GM12878 (cell line): ENCODE data around the gene NONO. TPM values are rescaled to one million over a fixed set of nuclear protein-coding genes. Genes with fewer than 3 reads are reported as not detected.
A peak's percentile ranks its signal among the peaks of the same experiment; 100 is the strongest.

Experiments
- CEBPB ChIP-seq, 2 experiments: fragments of 150-350 bp in 1 of 2; IDR thresholded peaks; 2 replicates each; pipeline ENCODE4 v1.6.1; 2012 to 2014; ENCODE audit warnings: low read depth in 2 of 2, low read length in 2 of 2, borderline replicate concordance in 1 of 2, inconsistent platforms in 1 of 2
- ESRRA ChIP-seq: IDR thresholded peaks from 2 replicates; pipeline ENCODE4 v1.6.1; 2012; ENCODE audit warnings: mild to moderate bottlenecking, low read length, improper control_type of control experiment
- GABPA ChIP-seq: IDR thresholded peaks from 2 replicates; pipeline ENCODE4 v1.6.1; 2014; ENCODE audit warnings: antibody characterized with exemption, low read depth, mild to moderate bottlenecking, inconsistent platforms
- HDAC2 ChIP-seq: fragments of 200-600 bp; sonication (generic); IDR thresholded peaks from 2 replicates; pipeline ENCODE4 v1.6.1; 2017
- JUND ChIP-seq: IDR thresholded peaks from 2 replicates; pipeline ENCODE4 v1.6.1; 2012; ENCODE audit warnings: low read depth, mild to moderate bottlenecking, low read length, improper control_type of control experiment, moderate library complexity
- KDM1A ChIP-seq: fragments of 200-600 bp; sonication (generic); IDR thresholded peaks from 2 replicates; pipeline ENCODE4 v1.6.1; 2016; ENCODE audit warnings: borderline replicate concordance
- PAX8 ChIP-seq: fragments of 450-650 bp; IDR thresholded peaks from 2 replicates; pipeline ENCODE4 v1.6.1; 2017; ENCODE audit warnings: mild to moderate bottlenecking, moderate library complexity
- RELA ChIP-seq: fragments of 450-650 bp; IDR thresholded peaks from 2 replicates; pipeline ENCODE4 v1.8.0; 2014; ENCODE audit warnings: borderline replicate concordance; ENCODE audit not compliant: partially characterized antibody
- SMARCA5 ChIP-seq: fragments of 450-650 bp; IDR thresholded peaks from 2 replicates; pipeline ENCODE4 v1.6.1; 2017; ENCODE audit warnings: mild to moderate bottlenecking
- SPI1 ChIP-seq: IDR thresholded peaks from 2 replicates; pipeline ENCODE4 v1.6.1; 2011; ENCODE audit warnings: low read depth, mild to moderate bottlenecking, low read length, moderate library complexity, borderline replicate concordance; ENCODE audit not compliant: insufficient read depth
- TAF1 ChIP-seq: IDR thresholded peaks from 2 replicates; pipeline ENCODE4 v1.6.1; 2011; ENCODE audit warnings: mild to moderate bottlenecking, low read depth, low read length, borderline replicate concordance
- WRNIP1 ChIP-seq: IDR thresholded peaks from 2 replicates; pipeline ENCODE4 v1.6.1; 2011; ENCODE audit warnings: low read depth, low read length, improper control_type of control experiment, borderline replicate concordance
- ZZZ3 ChIP-seq: IDR thresholded peaks from 2 replicates; pipeline ENCODE4 v1.6.1; 2011; ENCODE audit warnings: low read depth; ENCODE audit not compliant: control insufficient read depth, insufficient read length
- polyA plus RNA-seq, 11 experiments: library from polyadenylated mRNA; depleted of rRNA in 4 of 11; unstranded in 6 of 11; stranded (reverse) in 5 of 11; fragments of >200 nt; fragmentation: Nextera tagmentation in 4 of 11; fragmentation: Illumina TruSeq in 1 of 11; extraction: Ambion mirVana in 4 of 11; extraction: Trizol in 1 of 11; gene quantifications; 1 replicate in 1 of 11; 2 replicates in 10 of 11; pipeline versions ENCODE4 v1.2.1 to v1.2.3, GENCODE V29; 2011 to 2016; ENCODE audit warnings: inconsistent platforms in 2 of 11, missing spikeins in 2 of 11, low read depth in 1 of 11
- total RNA-seq, 4 experiments: library from RNA; depleted of rRNA in 3 of 4; stranded (reverse); fragments of >200 nt in 3 of 4; fragmentation: Illumina TruSeq in 1 of 4; extraction: Trizol in 1 of 4; gene quantifications; 2 replicates each; pipeline versions ENCODE4 v1.2.1 to v1.2.3, GENCODE V29; 2013 to 2021
- TF ChIP-seq, protein P1 (sequence below): IDR thresholded peaks from 2 replicates; pipeline ENCODE4 v1.6.1; 2011; ENCODE audit warnings: mild to moderate bottlenecking, low read depth, low read length, moderate library complexity; ENCODE audit not compliant: insufficient replicate concordance
- TF ChIP-seq, protein P2 (sequence below), 3 experiments: IDR thresholded peaks in 2 of 3; conservative IDR thresholded peaks in 1 of 3; 2 replicates each; pipeline ENCODE4 v1.5.1; 2011; ENCODE audit warnings: low read depth in 3 of 3, low read length in 3 of 3, mild to moderate bottlenecking in 3 of 3, control low read depth in 2 of 3, moderate library complexity in 2 of 3, inconsistent platforms in 1 of 3, mixed read lengths in 1 of 3; ENCODE audit not compliant: control insufficient read depth in 2 of 3, insufficient read depth in 1 of 3; ENCODE audit errors: extremely low read depth in 1 of 3
- TF ChIP-seq, protein P3 (sequence below): fragments of 450-650 bp; IDR thresholded peaks from 2 replicates; pipeline ENCODE4 v1.6.1; 2017; ENCODE audit warnings: low read depth, mild to moderate bottlenecking, moderate library complexity
- TF ChIP-seq, protein P4 (sequence below): fragments of 450-650 bp; IDR thresholded peaks from 2 replicates; pipeline ENCODE4 v1.6.1; 2016; ENCODE audit warnings: mild to moderate bottlenecking, moderate library complexity, borderline replicate concordance
- TF ChIP-seq, protein P5 (sequence below): fragments of 450-650 bp; IDR thresholded peaks from 2 replicates; pipeline ENCODE4 v1.6.1; 2014; ENCODE audit warnings: mild to moderate bottlenecking

NONO gene
- total and polyA plus RNA-seq, 10 of the 15 experiments (the other 5 are each of a cell fraction or from before 2014, with no cell fraction given): 206 to 505 (median 373) TPM

DNA sequence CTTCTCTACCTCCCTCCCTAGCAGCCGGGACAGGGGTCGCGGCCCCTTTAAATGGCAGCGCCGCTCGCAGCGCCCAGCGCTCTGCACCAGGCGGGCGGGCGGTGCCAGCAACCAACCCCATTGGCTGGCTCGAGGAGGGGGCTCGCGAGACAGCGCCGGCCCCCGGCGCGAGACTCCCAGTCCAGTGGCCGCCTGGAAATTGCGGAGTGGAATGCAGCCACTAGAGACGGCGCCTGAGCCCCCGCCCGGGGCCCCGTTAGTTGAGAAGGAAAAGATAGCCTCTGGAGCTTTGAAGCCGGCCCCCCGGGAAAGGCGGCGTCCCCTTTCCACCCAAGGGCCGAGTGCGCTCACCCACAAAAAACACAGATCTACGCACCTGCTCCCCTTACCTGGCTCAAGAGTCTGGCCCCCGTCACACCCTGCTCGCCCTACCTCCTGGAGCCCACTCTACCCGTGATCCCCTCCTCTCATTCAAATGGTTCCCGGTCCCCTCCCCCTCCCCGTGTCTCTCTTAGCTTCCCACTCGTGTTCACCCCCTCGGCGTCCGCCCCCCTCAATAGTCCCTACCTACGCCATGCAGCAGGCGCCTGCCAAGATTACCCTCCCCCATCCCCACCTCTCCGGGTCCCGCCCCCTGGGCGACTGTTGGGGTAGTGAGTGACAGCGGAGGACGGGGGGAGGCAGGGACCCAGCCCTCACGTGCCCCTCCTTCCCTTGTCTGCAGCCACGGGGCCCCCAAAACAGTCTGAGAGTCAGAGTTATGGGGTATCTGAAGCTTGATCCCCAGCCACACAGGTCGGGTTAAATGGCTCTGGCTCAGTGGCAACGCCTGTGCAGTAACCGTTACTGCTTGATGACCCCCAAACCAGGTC lies 29.1 kb upstream of the NONO start, which contains the start of gene ZMYM3 (continued):
- TF ChIP-seq SPI1 (no peak), ESRRA (no peak), KDM1A (no peak), HDAC2 (no peak), RELA (no peak), ZZZ3 (no peak), TAF1 (no peak), CEBPB (IDR thresholded peaks at IDR 0.05; ENCODE audit: borderline replicate concordance in 1 of 2, low read depth in 2 of 2, low read length in 2 of 2) (no peak), WRNIP1 (no peak), JUND (no peak), GABPA (no peak), SMARCA5 (no peak), PAX8 (no peak)
- TF ChIP-seq, protein P1, sequence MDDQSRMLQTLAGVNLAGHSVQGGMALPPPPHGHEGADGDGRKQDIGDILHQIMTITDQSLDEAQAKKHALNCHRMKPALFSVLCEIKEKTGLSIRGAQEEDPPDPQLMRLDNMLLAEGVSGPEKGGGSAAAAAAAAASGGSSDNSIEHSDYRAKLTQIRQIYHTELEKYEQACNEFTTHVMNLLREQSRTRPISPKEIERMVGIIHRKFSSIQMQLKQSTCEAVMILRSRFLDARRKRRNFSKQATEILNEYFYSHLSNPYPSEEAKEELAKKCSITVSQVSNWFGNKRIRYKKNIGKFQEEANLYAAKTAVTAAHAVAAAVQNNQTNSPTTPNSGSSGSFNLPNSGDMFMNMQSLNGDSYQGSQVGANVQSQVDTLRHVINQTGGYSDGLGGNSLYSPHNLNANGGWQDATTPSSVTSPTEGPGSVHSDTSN: peak; percentile 89
- TF ChIP-seq, protein P2, sequence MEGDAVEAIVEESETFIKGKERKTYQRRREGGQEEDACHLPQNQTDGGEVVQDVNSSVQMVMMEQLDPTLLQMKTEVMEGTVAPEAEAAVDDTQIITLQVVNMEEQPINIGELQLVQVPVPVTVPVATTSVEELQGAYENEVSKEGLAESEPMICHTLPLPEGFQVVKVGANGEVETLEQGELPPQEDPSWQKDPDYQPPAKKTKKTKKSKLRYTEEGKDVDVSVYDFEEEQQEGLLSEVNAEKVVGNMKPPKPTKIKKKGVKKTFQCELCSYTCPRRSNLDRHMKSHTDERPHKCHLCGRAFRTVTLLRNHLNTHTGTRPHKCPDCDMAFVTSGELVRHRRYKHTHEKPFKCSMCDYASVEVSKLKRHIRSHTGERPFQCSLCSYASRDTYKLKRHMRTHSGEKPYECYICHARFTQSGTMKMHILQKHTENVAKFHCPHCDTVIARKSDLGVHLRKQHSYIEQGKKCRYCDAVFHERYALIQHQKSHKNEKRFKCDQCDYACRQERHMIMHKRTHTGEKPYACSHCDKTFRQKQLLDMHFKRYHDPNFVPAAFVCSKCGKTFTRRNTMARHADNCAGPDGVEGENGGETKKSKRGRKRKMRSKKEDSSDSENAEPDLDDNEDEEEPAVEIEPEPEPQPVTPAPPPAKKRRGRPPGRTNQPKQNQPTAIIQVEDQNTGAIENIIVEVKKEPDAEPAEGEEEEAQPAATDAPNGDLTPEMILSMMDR (IDR thresholded peaks at IDR 0.05 in 2 of 3, conservative IDR thresholded peaks at IDR 0.05 in 1 of 3; ENCODE audit: control insufficient read depth in 2 of 3, extremely low read depth in 1 of 3, insufficient read depth in 1 of 3, low read depth in 3 of 3, low read length in 3 of 3): no peak
- TF ChIP-seq, protein P3, sequence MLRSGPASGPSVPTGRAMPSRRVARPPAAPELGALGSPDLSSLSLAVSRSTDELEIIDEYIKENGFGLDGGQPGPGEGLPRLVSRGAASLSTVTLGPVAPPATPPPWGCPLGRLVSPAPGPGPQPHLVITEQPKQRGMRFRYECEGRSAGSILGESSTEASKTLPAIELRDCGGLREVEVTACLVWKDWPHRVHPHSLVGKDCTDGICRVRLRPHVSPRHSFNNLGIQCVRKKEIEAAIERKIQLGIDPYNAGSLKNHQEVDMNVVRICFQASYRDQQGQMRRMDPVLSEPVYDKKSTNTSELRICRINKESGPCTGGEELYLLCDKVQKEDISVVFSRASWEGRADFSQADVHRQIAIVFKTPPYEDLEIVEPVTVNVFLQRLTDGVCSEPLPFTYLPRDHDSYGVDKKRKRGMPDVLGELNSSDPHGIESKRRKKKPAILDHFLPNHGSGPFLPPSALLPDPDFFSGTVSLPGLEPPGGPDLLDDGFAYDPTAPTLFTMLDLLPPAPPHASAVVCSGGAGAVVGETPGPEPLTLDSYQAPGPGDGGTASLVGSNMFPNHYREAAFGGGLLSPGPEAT: peak; percentile 91
- TF ChIP-seq, protein P4, sequence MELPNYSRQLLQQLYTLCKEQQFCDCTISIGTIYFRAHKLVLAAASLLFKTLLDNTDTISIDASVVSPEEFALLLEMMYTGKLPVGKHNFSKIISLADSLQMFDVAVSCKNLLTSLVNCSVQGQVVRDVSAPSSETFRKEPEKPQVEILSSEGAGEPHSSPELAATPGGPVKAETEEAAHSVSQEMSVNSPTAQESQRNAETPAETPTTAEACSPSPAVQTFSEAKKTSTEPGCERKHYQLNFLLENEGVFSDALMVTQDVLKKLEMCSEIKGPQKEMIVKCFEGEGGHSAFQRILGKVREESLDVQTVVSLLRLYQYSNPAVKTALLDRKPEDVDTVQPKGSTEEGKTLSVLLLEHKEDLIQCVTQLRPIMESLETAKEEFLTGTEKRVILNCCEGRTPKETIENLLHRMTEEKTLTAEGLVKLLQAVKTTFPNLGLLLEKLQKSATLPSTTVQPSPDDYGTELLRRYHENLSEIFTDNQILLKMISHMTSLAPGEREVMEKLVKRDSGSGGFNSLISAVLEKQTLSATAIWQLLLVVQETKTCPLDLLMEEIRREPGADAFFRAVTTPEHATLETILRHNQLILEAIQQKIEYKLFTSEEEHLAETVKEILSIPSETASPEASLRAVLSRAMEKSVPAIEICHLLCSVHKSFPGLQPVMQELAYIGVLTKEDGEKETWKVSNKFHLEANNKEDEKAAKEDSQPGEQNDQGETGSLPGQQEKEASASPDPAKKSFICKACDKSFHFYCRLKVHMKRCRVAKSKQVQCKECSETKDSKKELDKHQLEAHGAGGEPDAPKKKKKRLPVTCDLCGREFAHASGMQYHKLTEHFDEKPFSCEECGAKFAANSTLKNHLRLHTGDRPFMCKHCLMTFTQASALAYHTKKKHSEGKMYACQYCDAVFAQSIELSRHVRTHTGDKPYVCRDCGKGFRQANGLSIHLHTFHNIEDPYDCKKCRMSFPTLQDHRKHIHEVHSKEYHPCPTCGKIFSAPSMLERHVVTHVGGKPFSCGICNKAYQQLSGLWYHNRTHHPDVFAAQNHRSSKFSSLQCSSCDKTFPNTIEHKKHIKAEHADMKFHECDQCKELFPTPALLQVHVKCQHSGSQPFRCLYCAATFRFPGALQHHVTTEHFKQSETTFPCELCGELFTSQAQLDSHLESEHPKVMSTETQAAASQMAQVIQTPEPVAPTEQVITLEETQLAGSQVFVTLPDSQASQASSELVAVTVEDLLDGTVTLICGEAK: no peak
- TF ChIP-seq, protein P5, sequence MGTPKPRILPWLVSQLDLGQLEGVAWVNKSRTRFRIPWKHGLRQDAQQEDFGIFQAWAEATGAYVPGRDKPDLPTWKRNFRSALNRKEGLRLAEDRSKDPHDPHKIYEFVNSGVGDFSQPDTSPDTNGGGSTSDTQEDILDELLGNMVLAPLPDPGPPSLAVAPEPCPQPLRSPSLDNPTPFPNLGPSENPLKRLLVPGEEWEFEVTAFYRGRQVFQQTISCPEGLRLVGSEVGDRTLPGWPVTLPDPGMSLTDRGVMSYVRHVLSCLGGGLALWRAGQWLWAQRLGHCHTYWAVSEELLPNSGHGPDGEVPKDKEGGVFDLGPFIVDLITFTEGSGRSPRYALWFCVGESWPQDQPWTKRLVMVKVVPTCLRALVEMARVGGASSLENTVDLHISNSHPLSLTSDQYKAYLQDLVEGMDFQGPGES: no peak
